KMS-11 (cell line): Measurements from ENCODE around the gene GALNT2.

Experiments
- H2AFZ ChIP-seq: fragments of 200-600 bp; sonication (generic); 2 replicates; pipeline ENCODE4 v1.6.1; 2016; ENCODE audit warnings: antibody characterized with exemption, mixed run types, low read depth
- H3K27ac ChIP-seq: fragments of 200-600 bp; sonication (generic); 2 replicates; pipeline ENCODE4 v1.6.1; 2016; ENCODE audit warnings: mild to moderate bottlenecking, mixed run types
- H3K27me3 ChIP-seq: fragments of 200-600 bp; sonication (generic); 2 replicates; pipeline ENCODE4 v1.6.1; 2017; ENCODE audit warnings: mild to moderate bottlenecking, low read depth, mixed run types, moderate library complexity; ENCODE audit not compliant: insufficient read depth
- H3K36me3 ChIP-seq: fragments of 200-600 bp; sonication (generic); 2 replicates; pipeline ENCODE4 v1.6.1; 2017; ENCODE audit warnings: mild to moderate bottlenecking, mixed run types; ENCODE audit not compliant: insufficient read depth
- H3K4me1 ChIP-seq: fragments of 200-600 bp; sonication (generic); 2 replicates; pipeline ENCODE4 v1.6.1; 2016; ENCODE audit warnings: mild to moderate bottlenecking, low read depth, mixed run types; ENCODE audit not compliant: poor library complexity, severe bottlenecking
- H3K4me2 ChIP-seq: fragments of 200-600 bp; sonication (generic); 2 replicates; pipeline ENCODE4 v1.7.0; 2016; ENCODE audit warnings: mild to moderate bottlenecking, mixed run types
- H3K4me3 ChIP-seq: fragments of 200-600 bp; sonication (generic); IDR thresholded peaks from 2 replicates; pipeline ENCODE4 v1.6.1; 2017; ENCODE audit warnings: low read depth, low read length, mixed read lengths; ENCODE audit not compliant: insufficient read depth
- H3K79me2 ChIP-seq: fragments of 200-600 bp; sonication (generic); 2 replicates; pipeline ENCODE4 v1.6.1; 2016; ENCODE audit warnings: low read depth, mixed run types; ENCODE audit not compliant: insufficient read depth
- H3K9ac ChIP-seq: fragments of 200-600 bp; sonication (generic); 2 replicates; pipeline ENCODE4 v1.6.1; 2016; ENCODE audit warnings: mild to moderate bottlenecking, mixed run types
- H4K20me1 ChIP-seq: fragments of 200-600 bp; sonication (generic); 2 replicates; pipeline ENCODE4 v1.6.1; 2016; ENCODE audit warnings: mild to moderate bottlenecking, mixed run types; ENCODE audit not compliant: insufficient read depth
- CTCF ChIP-seq: fragments of 200-600 bp; sonication (generic); conservative IDR thresholded peaks from 2 replicates; pipeline ENCODE4 v1.6.1; 2017; ENCODE audit warnings: low read depth, mild to moderate bottlenecking, antibody characterized with exemption, low read length, moderate library complexity, mixed read lengths

GALNT2 gene

GRCh38 chr1:230194525-230194924 is 127.5 kb downstream of the GALNT2 start:
- Histone ChIP-seq H3K27ac (no peak overlapping the region), H4K20me1 (0 out of 2 replicates have a peak, but pooled peaks cover 3% of the 10 kb centered on the region), H2AFZ (no peak overlapping the region), H3K36me3 (no peaks in the 10 kb centered on the region; the same call in 1 of the 2 replicates), H3K4me3 (no peak overlapping the region), H3K4me2 (no peak overlapping the region), H3K27me3 (no peaks in the 10 kb centered on the region), H3K79me2 (peaks cover 38% of the 10 kb centered on the region; the same call in 1 of the 2 replicates), H3K4me1 (no peaks in the 10 kb centered on the region), H3K9ac (no peak overlapping the region)
- TF ChIP-seq CTCF, result no peak

GRCh38 chr1:230195199-230195598 is 128.2 kb downstream of the GALNT2 start:
- Histone ChIP-seq H3K27ac (no peak overlapping the region), H3K4me2 (no peak overlapping the region), H3K36me3 (no peaks in the 10 kb centered on the region; the same call in 1 of the 2 replicates), H3K9ac (no peak overlapping the region), H3K4me3 (no peak overlapping the region), H3K4me1 (no peaks in the 10 kb centered on the region), H4K20me1 (0 out of 2 replicates have a peak, but pooled peaks cover 3% of the 10 kb centered on the region), H3K79me2 (peaks cover 35% of the 10 kb centered on the region; the same call in 1 of the 2 replicates), H3K27me3 (no peaks in the 10 kb centered on the region), H2AFZ (no peak overlapping the region)
- no peak for TF ChIP-seq CTCF

- H3K4me2 ChIP-seq, result no peak overlapping the region
- H3K27me3 ChIP-seq, result no peaks in the 10 kb centered on the region
- H3K4me1 ChIP-seq, result no peaks in the 10 kb centered on the region
- no peak overlapping the region for H3K27ac ChIP-seq
- no peak for TF ChIP-seq CTCF
- no peaks in the 10 kb centered on the region; the same call in 1 of the 2 replicates for H3K36me3 ChIP-seq
- H4K20me1 ChIP-seq, result 0 out of 2 replicates have a peak, but pooled peaks cover 3% of the 10 kb centered on the region
- no peak overlapping the region for H2AFZ ChIP-seq
- peaks cover 28% of the 10 kb centered on the region; the same call in 1 of the 2 replicates for H3K79me2 ChIP-seq
- no peak overlapping the region for H3K4me3 ChIP-seq
- no peak overlapping the region for H3K9ac ChIP-seq
Observed at GRCh38 chr1:230196077-230196476, 129.0 kb downstream of the GALNT2 start.

GRCh38 chr1:230197644-230198567 is 130.9 kb downstream of the GALNT2 start:
- H3K4me1 ChIP-seq, result no peaks in the 10 kb centered on the region
- no peak for TF ChIP-seq CTCF

More at GRCh38 chr1:230197644-230198567, 130.9 kb downstream of the GALNT2 start:
- Histone ChIP-seq H3K4me3 (no peak overlapping the region), H2AFZ (no peak overlapping the region), H3K4me2 (no peak overlapping the region), H3K27me3 (no peaks in the 10 kb centered on the region), H3K79me2 (peaks cover 17% of the 10 kb centered on the region; the same call in 1 of the 2 replicates), H3K9ac (no peak overlapping the region), H4K20me1 (peaks cover 3% of the 10 kb centered on the region; the same call in 1 of the 2 replicates), H3K27ac (no peak overlapping the region), H3K36me3 (no peaks in the 10 kb centered on the region; the same call in 1 of the 2 replicates)
